Pancreas (tissue), 10 donors: Measurements from ENCODE around the gene NUB1. TPM values are rescaled to one million over a fixed set of nuclear protein-coding genes. Genes with fewer than 3 reads are reported as not detected.
A peak's percentile ranks its signal among the peaks of the same experiment; 100 is the strongest.

ENCODE experiments used
- ATAC-seq, 4 donors: fragments of 200-7000 bp; cut with Tn5 transposase; one replicate each; pipeline versions ENCODE4 v1.8.0 to v1.9.1; 2020; ENCODE audit warnings: mild to moderate bottlenecking in 4 of 4, moderate library complexity in 4 of 4
- DNase-seq, 6 donors: peaks; one replicate each; pipeline ENCODE4 v3.0.0-alpha.2; 2020
- FAIRE-seq: peaks from 2 replicates; lab custom pipeline; 2012; peaks lifted over from hg19 to GRCh38; lab: Jason Lieb, UNC
- H3K27ac ChIP-seq, 4 donors: fragments of 200-600 bp; sonication (generic); 1 replicate in 3 of 4; 2 replicates in 1 of 4; pipeline versions ENCODE4 v1.5.0 to v1.8.0; 2020
- H3K27me3 ChIP-seq, 4 donors: fragments of 200-600 bp; one replicate each; pipeline ENCODE4 v1.8.0; 2021
- H3K36me3 ChIP-seq, 3 donors: fragments of 200-600 bp; sonication (generic) in 1 of 3; one replicate each; pipeline versions ENCODE4 v1.5.0 to v1.8.0; 2020 to 2021
- H3K4me1 ChIP-seq, 3 donors: fragments of 200-600 bp; one replicate each; pipeline ENCODE4 v1.8.0; 2021
- H3K4me3 ChIP-seq, 4 donors: fragments of 200-600 bp; sonication (generic) in 2 of 4; one replicate each; pipeline versions ENCODE4 v1.5.0 to v1.8.0; 2020 to 2021
- H3K9me3 ChIP-seq, 4 donors: fragments of 200-600 bp; one replicate each; pipeline ENCODE4 v1.8.0; 2021
- WGBS, 2 donors: extraction: QIAGEN DNeasy Blood & Tissue Kit; methylation state at CpG; one replicate each; pipeline ENCODE4 v1.1.7; 2013; 5-methylcytosine and 5-hydroxymethylcytosine counted together
- intact Hi-C, 3 donors: fragments of 100-400 bp; cut with DNase I; formaldehyde crosslinking; loops; one replicate each; pipeline versions ENCODE4 v1.11.1 to v1.14.2; 2022
- polyA plus RNA-seq, 2 donors: library from polyadenylated mRNA; stranded (reverse); fragments of 200-250 nt; gene quantifications; one replicate each; pipeline ENCODE4 v1.2.3, GENCODE V29; 2013
- total RNA-seq, 6 donors: library from RNA; stranded (reverse); fragmentation: NEBNext Ultra II Directional in 4 of 6; extraction: Animal tissue kit (Norgen Biotek cat#: 25700) in 4 of 6; gene quantifications; one replicate each; pipeline versions ENCODE4 v1.2.1 to v1.2.4, GENCODE V29; 2021 to 2023
- TF ChIP-seq, protein P1 (sequence below), 4 donors: fragments of 200-600 bp; sonication (generic) in 3 of 4; IDR thresholded peaks; one replicate each; pipeline versions ENCODE4 v1.5.0 to v1.8.0; 2021; ENCODE audit warnings: antibody characterized with exemption in 4 of 4
- donor health status: healthy with polysubstance abuse.
- donor health status: DM: no; HTN: no; CAD: no; lungs with moderate emphysema.
- donor health status: DM: no; HTN: no; CAD: no.
- donor health status: control.
- donor health status: control.
- donor health status: Bipolar disorder and iron deficiency.
- donor health status: DM: yes; HTN: yes; CAD: no.
- donor health status: DM: no; HTN: no; CAD: no.
- donor health status: DM: no; HTN: no; CAD: no.
- donor health status: DM: yes; HTN: yes; CAD: no.

NUB1 gene, protein sequence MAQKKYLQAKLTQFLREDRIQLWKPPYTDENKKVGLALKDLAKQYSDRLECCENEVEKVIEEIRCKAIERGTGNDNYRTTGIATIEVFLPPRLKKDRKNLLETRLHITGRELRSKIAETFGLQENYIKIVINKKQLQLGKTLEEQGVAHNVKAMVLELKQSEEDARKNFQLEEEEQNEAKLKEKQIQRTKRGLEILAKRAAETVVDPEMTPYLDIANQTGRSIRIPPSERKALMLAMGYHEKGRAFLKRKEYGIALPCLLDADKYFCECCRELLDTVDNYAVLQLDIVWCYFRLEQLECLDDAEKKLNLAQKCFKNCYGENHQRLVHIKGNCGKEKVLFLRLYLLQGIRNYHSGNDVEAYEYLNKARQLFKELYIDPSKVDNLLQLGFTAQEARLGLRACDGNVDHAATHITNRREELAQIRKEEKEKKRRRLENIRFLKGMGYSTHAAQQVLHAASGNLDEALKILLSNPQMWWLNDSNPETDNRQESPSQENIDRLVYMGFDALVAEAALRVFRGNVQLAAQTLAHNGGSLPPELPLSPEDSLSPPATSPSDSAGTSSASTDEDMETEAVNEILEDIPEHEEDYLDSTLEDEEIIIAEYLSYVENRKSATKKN
- 10 to 100 TPM; 23.1 to 30.6 (median 24.0) TPM for total RNA-seq
- polyA plus RNA-seq, result 10 to 100 TPM; 19.5 to 23.6 TPM

DNA sequence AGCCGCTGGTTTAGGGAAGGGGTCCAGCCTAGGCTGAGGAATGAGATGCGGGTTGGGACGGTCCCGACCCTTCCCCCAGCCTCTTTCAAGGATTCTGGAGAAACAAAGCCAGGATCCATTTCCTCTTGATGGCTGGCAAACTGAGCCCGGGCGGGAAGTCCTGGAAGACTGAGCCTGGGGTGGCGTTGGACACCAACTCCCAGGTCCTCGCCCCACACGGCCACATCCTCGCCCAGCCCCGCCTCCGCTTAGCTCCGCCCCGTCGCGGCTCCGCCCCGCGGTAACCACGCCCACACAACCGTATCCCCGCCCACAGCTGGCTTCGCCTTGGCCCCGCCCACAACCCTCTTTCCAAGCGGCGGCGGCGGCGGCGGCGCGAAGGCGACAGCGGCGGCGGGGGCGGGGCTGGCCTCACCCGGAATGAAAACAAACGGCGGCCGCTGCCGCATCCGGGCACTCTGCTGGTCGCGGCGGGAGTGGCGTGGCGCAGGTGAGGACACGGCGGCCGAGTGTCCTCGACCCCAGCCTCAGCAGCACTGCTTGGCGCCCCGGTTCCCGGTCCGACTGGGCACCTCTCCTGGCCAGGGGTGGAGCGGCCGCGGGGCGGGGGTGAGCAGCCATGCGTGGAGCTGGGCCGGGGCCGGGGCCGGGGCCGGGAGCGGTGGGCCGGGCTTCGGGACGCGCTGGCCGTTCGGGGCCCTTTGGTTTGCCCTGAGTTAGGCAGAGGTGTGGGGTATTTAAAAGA lies at the start of gene NUB1:
Gene NUB1, plus strand, starts transcription at position 456 of the 745 bp plus-strand sequence. CDS start 3,538 bp downstream, outside the sequence.
- H3K4me3 ChIP-seq, result peak within 1 kb of the TSS; percentile 82 to 96 (median 89)
- FAIRE-seq, result no peak
- H3K4me1 ChIP-seq, result peaks cover 0 to 18% (median 6%) of the 10 kb centered on the region in 3 donors
- intact Hi-C loops, result no loop called here
- ATAC-seq, result peak; percentile 97 to 99 (median 98)
- H3K27me3 ChIP-seq, result no peaks in the 10 kb centered on the region
- H3K9me3 ChIP-seq, result no peaks in the 10 kb centered on the region
- peak; percentile 87 to 100 (median 96) for DNase-seq
- peak within 1 kb of the TSS; percentile 42 to 84 (median 74) for H3K27ac ChIP-seq
- WGBS, 2 donors, result 3 to 4% methylated on average over 46 to 72 of the region's 72 CpGs
- TF ChIP-seq, protein P1, sequence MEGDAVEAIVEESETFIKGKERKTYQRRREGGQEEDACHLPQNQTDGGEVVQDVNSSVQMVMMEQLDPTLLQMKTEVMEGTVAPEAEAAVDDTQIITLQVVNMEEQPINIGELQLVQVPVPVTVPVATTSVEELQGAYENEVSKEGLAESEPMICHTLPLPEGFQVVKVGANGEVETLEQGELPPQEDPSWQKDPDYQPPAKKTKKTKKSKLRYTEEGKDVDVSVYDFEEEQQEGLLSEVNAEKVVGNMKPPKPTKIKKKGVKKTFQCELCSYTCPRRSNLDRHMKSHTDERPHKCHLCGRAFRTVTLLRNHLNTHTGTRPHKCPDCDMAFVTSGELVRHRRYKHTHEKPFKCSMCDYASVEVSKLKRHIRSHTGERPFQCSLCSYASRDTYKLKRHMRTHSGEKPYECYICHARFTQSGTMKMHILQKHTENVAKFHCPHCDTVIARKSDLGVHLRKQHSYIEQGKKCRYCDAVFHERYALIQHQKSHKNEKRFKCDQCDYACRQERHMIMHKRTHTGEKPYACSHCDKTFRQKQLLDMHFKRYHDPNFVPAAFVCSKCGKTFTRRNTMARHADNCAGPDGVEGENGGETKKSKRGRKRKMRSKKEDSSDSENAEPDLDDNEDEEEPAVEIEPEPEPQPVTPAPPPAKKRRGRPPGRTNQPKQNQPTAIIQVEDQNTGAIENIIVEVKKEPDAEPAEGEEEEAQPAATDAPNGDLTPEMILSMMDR (IDR thresholded peaks at IDR 0.05), result no peak
- H3K36me3 ChIP-seq, result peaks cover 0 to 14% (median 0%) of the 10 kb centered on the region in 3 donors

DNA sequence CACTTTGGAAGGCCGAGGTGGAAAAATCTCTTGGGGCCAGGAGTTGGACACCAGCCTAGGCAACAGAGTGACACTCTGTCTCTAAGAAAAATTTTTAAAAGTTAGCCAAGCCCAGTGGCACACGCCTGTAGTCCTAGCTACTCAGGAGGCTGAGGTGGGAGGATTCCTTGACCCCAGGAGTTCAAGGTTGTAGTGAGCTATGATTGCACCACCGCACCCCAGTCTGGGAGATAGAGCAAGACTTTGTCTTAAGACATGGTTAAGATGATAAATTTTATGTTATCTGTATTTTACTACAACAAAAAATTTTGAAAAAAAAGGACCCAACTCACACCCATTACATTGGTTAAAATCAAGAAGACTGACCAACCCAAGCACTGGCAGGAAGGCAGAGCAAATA lies 48.8 kb upstream of the NUB1 start:
- TF ChIP-seq, protein P1 (IDR thresholded peaks at IDR 0.05), result no peak
- FAIRE-seq, result no peak
- H3K36me3 ChIP-seq, result no peaks in the 10 kb centered on the region
- H3K27ac ChIP-seq, result no peak overlapping the region
- intact Hi-C loops, result no loop called here
- no peak overlapping the region for H3K4me3 ChIP-seq
- H3K4me1 ChIP-seq, result no peaks in the 10 kb centered on the region
- no peaks in the 10 kb centered on the region for H3K9me3 ChIP-seq
- no peak for DNase-seq
- 67 to 74% methylated on average over 3 of the region's 3 CpGs for WGBS, 2 donors
- no peak for ATAC-seq
- no peaks in the 10 kb centered on the region for H3K27me3 ChIP-seq

DNA sequence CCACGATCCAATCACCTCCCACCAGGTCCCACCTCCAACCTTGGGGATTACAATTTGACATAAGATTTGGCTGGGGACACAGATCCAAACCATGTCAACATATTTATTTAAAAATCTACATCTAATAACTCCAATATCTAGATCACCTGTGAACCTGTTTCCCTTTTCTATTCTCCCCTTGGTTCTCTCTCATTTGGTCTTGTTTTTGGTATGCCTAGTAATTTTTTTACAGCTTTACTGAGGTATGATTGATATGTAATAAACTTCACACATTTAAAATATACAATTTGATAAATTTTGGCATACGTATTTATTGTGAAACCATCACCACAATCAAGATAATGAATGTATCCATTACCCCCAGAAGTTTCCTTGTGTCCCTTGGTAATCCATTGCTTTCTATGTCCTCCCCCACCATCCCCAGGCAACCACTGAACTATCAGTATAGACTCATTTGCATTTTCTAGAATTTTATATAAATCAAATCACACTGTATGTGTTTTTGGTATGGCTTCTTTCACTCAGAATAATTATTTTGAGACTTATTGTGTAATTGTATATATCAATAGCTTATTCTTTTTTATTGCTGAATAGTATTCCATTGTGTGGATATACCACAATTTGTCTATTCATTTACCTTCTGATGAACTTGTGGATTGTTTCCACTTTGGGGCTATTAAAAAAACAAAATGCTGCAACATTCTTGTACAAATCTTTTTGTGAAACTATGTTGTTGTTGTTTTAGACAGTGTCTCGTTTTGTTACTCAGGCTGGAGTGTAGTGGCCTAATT lies 45.2 kb upstream of the NUB1 start:
- ATAC-seq (no peak), FAIRE-seq (no peak), DNase-seq (no peak)
- 44 to 55% methylated on average over 3 of the region's 3 CpGs for WGBS, 2 donors
- TF ChIP-seq, protein P1 (IDR thresholded peaks at IDR 0.05), result no peak
- no peaks in the 10 kb centered on the region for H3K36me3 ChIP-seq
- no peak overlapping the region for H3K27ac ChIP-seq
- no peaks in the 10 kb centered on the region for H3K4me1 ChIP-seq
- H3K9me3 ChIP-seq, result no peaks in the 10 kb centered on the region
- intact Hi-C loops, result no loop called here
- H3K4me3 ChIP-seq, result no peak overlapping the region
- H3K27me3 ChIP-seq, result no peaks in the 10 kb centered on the region

DNA sequence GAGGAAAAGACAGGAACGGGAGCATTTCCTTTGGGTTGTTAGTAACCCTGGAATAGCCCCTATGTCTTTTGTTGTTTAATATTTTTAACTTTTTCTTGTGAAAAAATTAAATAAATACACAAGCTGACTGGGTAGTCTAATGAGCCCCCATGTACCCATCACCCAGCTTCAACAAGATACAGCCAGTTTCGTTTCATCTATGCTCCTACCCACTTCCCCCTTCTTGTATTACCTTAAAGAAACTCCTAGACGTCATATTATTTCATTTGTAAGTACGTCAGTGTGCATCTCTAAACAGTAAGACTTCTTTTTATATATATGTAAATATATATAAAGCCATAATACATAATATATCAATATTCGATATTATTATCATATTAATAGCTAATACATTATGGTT lies 42.8 kb upstream of the NUB1 start:
- intact Hi-C loops, result no loop called here
- Histone ChIP-seq H3K27me3 (no peaks in the 10 kb centered on the region), H3K9me3 (no peaks in the 10 kb centered on the region), H3K4me3 (no peak overlapping the region), H3K4me1 (peaks cover 0 to 2% (median 0%) of the 10 kb centered on the region in 3 donors), H3K27ac (no peak overlapping the region), H3K36me3 (no peaks in the 10 kb centered on the region)
- TF ChIP-seq, protein P1 (IDR thresholded peaks at IDR 0.05), result no peak
- FAIRE-seq (no peak), ATAC-seq (no peak), DNase-seq (no peak)
- WGBS, 2 donors, result 40 to 41% methylated on average over 5 of the region's 5 CpGs
